ENCODE results near the gene PPIF.

PPIF gene

DNA sequence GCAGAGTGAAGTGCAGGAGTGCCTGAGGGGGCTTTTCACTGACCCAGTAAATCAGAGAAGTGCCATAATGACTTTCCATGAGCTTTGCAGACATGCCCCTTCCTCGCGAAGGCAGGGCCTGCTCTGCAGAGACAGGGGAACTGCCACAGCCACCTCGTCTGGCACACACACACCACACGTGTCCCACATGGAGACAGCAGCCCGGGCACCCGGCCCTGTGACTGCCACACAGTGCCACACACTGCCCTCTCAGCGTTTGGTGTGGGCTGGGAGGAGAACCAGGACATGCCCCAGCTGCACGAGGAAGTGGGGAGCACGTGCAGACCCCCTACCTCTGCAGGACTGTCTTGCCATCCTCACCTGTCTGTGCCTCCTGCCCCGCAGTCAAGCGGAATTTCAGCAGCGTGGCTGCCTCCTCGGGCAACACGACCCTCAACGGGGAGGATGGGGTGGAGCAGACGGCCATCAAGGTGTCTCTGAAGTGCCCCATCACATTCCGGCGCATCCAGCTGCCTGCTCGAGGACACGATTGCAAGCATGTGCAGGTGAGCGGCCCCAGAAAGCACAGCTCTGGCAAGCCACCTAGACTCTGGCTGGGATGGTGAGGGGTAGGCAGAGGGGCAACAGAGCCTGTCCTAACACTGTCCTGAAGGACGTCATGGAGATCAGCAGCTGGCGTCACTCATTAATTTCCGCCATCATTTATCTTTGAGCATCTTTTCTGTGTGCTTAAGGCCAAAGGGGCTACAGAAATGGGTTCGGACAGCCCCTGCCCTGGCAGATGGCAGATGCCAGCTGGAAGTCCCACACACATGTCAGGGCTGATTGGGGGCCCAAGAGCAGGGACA lies 43.4 kb upstream of the PPIF start:
- DNase-seq (ENCODE audit: low read depth): no peak
- TF ChIP-seq, protein P1, sequence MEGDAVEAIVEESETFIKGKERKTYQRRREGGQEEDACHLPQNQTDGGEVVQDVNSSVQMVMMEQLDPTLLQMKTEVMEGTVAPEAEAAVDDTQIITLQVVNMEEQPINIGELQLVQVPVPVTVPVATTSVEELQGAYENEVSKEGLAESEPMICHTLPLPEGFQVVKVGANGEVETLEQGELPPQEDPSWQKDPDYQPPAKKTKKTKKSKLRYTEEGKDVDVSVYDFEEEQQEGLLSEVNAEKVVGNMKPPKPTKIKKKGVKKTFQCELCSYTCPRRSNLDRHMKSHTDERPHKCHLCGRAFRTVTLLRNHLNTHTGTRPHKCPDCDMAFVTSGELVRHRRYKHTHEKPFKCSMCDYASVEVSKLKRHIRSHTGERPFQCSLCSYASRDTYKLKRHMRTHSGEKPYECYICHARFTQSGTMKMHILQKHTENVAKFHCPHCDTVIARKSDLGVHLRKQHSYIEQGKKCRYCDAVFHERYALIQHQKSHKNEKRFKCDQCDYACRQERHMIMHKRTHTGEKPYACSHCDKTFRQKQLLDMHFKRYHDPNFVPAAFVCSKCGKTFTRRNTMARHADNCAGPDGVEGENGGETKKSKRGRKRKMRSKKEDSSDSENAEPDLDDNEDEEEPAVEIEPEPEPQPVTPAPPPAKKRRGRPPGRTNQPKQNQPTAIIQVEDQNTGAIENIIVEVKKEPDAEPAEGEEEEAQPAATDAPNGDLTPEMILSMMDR (conservative IDR thresholded peaks at IDR 0.05; ENCODE audit: low read depth, low read length): no peak
- H3K4me3 ChIP-seq (ENCODE audit: low read depth, low read length): no peak overlapping the region

DNA sequence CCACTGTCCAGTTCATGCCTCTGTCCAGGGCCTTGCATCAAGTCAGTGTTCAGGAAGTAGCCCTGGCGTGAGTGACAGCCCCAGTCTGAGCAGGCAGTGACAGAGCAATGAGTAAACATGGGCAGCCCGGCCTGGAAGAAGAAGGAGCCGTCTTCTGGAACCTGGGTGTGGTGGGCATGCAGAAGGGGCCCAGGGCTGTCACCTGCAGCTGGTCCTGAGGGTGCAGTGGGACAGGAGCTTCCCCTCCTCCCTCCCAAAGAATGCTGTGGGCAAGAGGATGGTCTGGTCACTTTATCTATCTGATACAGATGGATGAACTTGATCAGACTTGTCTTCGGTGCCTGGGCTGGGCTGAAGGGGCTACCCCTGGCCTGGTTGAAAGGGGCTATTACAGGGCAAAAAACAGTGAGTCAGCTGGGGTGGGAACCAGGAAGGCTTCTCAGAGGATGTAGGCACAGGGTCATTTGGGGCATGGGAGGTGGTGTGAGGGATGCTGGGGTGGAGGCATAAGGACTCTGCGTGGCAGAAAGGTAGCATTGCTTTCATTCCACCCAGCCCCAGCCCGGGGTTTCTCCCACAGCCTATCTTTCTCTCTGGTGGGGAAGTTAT lies 42.7 kb upstream of the PPIF start:
- TF ChIP-seq, protein P1 (conservative IDR thresholded peaks at IDR 0.05; ENCODE audit: low read depth, low read length): no peak
- DNase-seq (ENCODE audit: low read depth): no peak
- H3K4me3 ChIP-seq (ENCODE audit: low read depth, low read length): no peak overlapping the region

DNA sequence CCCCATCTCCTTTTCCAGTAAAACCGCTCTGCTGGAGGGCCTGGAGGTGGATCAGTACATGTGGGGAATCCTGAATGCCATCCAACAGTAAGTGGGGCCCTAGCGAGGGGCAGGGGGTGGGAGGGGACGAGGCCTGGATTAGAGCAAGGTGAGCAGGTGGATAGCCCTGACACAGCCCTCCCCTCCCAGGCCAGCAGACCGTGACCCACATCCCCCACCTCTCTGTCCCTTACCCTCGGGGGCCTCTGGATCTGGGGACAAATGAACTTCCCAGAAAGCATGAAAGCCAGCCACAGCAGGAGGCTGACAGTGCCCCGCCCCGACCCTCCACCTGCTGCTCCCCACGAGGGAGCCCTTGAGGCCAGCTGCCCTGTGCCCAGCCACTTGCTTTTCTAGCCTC lies 41.8 kb upstream of the PPIF start:
- no peak for DNase-seq (ENCODE audit: low read depth)
- no peak overlapping the region for H3K4me3 ChIP-seq (ENCODE audit: low read depth, low read length)
- TF ChIP-seq, protein P1 (conservative IDR thresholded peaks at IDR 0.05; ENCODE audit: low read depth, low read length): no peak

DNA sequence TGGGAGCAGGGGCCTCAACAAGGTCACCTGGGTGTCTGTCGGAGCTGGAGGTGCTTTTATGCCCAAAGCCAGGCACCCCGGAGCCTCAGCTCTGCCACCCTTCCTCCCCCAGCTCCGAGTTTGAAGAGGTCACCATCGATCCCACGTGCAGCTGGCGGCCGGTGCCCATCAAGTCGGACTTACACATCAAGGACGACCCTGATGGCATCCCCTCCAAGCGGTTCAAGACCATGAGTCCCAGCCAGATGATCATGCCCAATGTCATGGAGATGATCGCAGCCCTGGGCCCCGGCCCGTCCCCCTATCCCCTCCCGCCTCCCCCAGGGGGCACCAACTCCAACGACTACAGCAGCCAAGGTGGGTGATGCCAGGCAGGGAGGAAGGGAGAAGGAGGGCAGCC lies 41.3 kb upstream of the PPIF start:
- TF ChIP-seq, protein P1 (conservative IDR thresholded peaks at IDR 0.05; ENCODE audit: low read depth, low read length): no peak
- H3K4me3 ChIP-seq (ENCODE audit: low read depth, low read length): no peak overlapping the region
- DNase-seq (ENCODE audit: low read depth): no peak

DNA sequence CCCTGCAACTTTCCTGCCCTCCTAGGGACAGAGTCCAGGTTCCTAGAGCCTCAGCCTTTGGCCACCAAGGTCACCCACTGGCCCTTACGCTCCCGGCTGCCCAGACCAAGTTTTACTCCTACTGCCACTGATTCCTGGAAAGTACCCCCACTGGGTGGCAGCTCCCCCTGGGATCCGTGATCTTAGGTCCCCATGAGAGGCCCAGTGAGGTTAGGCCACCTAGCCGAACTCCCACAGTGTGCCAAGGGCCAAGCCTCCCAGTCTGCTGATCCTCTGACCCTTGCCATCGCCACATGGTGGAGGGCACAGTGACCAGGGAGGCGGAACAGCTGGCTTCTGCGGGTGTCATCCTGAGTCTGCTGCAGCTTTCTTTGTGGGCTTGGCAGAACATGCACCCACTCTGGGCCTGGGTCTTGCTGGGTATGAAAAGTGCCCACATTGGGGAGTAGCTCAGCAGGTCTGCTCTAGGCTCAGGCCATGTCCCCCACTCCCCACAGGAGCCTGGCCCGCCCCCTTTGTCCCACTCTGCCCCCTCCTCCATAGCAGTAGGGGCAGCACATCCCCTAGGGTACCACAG lies 40.5 kb upstream of the PPIF start:
- TF ChIP-seq, protein P1 (conservative IDR thresholded peaks at IDR 0.05; ENCODE audit: low read depth, low read length): no peak
- no peak for DNase-seq (ENCODE audit: low read depth)
- no peak overlapping the region for H3K4me3 ChIP-seq (ENCODE audit: low read depth, low read length)

DNA sequence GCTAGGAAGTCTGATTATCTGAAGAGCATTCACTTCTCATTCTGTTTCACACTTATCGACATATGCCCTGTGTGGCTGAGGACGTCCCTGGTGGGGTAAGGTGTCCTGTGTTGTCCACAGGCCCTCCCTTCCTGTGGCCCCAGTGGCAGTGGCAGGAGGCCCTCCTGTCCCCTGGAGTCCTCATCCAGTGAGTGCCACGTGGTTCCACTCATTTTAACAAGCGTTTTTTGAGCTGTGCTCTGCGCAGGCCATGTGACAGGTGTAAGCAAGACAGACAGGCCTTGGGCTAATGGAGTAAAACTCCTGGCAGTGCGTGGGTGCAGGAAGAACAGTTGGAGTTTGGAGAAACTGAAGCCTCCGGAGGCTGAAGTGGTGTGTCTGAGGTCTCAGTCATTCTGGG lies 39.3 kb upstream of the PPIF start:
- no peak for DNase-seq (ENCODE audit: low read depth)
- no peak overlapping the region for H3K4me3 ChIP-seq (ENCODE audit: low read depth, low read length)
- TF ChIP-seq, protein P1 (conservative IDR thresholded peaks at IDR 0.05; ENCODE audit: low read depth, low read length): no peak

Data from choroid plexus epithelial cell (primary cell).